GM12874 (cell line): ENCODE data around the gene MED26.

Source experiments
- TF ChIP-seq, protein P1 (sequence below): IDR thresholded peaks from 2 replicates; pipeline ENCODE4 v1.5.1; 2011; ENCODE audit warnings: low read depth, mild to moderate bottlenecking, control low read depth, low read length, moderate library complexity; ENCODE audit not compliant: insufficient read depth

MED26 gene

DNA sequence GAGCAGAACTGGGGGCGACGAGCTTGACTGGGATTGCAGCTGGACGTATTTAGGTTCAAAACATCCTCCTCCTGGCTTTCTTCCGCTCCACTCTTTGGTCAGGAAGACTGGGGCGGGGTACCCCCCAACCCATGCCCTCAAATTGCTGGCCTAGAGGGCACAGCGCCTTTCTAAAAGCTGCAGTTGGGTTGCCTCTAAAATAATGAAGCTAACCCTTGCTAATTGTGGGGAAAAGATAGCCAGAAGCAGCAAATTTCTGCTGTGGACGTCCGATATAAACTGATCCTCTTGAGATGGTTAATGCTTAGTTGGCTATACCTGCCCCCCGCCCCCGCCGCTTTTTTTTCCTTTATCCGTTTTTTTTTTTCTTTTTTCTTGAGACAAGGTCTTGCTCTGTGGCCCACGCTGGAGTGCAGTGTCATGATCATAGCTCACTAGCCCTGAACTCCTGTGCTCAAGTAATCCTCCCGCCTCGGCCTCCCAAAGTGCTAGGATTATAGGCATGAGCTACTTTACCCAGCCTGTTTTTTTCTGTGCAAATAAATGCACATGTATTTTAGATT lies 85.0 kb downstream of the MED26 start:
- TF ChIP-seq, protein P1, sequence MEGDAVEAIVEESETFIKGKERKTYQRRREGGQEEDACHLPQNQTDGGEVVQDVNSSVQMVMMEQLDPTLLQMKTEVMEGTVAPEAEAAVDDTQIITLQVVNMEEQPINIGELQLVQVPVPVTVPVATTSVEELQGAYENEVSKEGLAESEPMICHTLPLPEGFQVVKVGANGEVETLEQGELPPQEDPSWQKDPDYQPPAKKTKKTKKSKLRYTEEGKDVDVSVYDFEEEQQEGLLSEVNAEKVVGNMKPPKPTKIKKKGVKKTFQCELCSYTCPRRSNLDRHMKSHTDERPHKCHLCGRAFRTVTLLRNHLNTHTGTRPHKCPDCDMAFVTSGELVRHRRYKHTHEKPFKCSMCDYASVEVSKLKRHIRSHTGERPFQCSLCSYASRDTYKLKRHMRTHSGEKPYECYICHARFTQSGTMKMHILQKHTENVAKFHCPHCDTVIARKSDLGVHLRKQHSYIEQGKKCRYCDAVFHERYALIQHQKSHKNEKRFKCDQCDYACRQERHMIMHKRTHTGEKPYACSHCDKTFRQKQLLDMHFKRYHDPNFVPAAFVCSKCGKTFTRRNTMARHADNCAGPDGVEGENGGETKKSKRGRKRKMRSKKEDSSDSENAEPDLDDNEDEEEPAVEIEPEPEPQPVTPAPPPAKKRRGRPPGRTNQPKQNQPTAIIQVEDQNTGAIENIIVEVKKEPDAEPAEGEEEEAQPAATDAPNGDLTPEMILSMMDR, result no peak

DNA sequence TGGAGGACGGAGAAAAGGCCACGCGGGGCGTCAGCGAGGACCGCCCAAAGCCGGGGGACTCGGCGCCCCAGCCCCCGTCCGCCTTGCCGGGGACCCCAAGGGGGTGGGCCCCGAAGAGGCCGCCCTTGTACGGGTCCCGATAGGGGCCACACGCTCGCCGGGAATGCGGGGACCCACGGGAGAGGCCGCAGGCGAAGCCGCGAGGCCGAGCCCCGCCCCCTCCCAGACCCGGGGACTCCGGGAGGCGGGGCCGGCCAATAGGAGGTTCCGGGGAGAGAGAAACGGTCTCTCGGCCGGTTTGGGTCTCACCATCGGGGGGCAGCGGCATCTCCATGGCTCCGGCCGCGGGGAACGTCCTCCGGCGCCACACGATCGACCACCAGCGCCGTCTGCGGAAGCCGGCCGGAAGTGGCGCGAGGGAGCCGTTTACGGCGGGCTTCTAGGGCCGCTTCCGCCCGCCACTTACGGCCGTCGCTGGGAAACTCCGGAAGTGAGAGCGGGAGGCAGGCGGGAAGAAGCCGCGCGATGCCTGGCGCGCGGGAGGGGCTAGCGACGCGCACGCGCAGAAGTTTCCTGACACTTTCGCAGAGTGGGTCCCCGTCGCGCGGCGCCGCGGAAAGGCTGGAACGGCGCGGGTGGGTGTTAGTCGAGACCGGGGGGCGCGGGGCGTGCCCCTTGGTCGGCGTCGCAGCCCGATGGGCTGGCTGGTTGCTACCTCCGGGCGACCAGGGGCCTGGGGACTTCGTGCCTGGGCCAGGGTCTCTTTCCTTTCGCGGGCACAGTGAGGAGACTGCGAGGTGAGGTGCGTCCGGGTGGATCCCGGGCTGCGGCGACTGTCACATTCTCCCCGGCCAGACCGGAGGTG lies 85.7 kb downstream of the MED26 start, which contains the start of gene CHERP:
Gene CHERP (minus strand): TSS at position 393 of the 865 bp plus-strand sequence. CDS start 59 bp downstream, at position 334.
- TF ChIP-seq, protein P1, result no peak

DNA sequence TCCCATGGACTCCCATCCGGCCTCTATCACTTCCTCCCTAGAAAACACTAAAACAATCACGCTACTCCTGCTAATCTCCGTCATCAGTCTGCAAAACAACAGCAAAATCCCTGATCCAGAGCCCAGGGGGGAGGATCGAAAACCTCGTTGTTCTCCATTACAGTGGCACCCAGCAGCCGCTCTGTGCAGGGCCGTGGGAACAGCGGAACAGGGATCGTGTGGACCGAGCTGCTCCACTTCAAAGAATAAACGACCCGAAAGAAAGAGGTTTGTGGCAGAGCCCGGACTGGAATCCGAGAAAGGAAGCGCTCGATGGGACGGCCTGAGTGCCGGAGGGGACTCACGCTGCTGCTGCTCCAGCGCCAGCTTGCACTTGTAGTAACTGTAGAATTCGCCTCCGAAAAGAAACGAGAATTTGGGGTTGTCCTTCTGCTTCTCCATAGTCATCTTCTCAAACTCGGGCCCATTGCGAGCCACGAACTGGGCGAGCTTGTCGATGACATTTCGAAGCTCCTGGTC lies 86.4 kb downstream of the MED26 start:
- TF ChIP-seq, protein P1, result no peak

DNA sequence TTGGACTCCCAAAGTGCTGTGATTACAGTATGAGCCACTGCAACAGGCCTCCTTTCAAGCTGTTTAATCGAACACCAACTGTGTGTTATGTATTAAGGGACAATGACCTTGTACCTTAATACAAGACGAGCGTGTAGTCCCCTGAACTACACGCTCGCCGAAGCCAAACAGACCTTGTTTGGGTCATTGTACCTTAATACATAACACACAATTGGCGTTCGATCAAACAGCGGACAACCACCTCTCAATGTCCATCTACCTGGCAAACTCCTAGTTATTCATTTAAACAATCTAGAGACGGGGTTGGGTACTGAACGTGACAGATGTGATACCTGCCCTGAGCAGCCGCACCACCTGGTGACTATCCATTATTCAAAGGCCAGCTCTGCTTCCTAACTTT lies 87.1 kb downstream of the MED26 start:
- TF ChIP-seq, protein P1, result no peak

DNA sequence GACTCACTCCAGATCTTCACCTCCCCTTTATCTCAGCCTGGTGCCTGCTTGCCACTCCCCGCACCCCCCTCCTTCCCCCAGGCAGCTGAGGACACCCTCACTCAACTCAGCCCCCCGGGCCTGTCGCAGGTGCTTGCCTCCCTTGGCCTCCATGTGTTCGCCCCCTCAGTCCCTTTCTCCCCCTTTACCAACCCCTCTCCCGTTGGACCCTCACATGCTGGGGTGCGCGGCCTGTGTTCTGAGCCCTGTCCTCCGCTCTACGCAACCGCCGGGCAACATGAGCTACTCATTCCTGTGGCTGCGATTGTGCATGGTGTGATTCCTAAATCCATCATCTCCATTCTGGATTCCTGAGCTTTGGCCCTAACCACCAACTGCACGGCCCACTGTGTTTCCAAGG lies 90.9 kb downstream of the MED26 start:
- TF ChIP-seq, protein P1, result no peak

DNA sequence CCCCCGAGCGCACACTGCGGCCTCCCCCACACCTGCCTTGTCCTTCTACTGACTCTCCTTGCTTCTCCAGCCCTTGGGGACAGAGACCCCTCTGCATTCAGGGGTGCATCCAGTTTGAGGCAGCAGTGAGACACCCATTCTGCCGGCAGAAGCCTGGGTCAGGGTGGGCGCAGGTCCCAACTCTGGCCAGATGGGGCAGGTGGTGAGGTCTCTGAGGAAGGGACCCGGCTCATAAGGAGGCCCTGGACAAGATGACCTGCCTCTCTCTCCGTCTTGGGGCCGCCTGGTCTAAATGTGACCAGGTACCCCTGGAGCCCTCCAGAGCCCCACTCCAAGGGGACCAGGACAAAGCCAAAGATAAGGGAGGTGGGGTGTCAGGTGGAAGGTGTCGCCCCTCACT lies 91.9 kb downstream of the MED26 start:
- TF ChIP-seq, protein P1, result no peak

DNA sequence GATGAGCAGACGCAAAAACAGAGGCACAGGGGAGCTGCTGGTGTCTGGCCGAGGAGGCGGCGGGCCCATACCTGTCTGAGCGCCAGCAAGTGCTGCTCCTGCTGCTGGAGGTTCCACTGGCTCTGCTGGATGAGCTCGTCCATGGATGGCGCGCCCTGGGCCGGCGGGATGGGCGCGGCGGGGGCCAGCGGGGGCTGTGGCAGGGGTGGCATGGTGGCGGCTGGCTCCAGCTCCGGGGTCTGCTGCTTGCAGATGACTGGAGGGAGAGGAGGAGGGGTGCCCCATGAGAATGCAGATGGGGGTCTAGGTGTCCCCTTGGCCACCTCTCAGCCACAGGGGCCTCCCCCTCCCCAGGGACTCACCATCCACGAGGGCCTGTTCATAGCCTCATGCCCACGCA lies 92.6 kb downstream of the MED26 start:
- TF ChIP-seq, protein P1, result no peak
